H1 (cell line): ENCODE measurements around the gene NLRC5. TPM values are rescaled to one million over a fixed set of nuclear protein-coding genes. Genes with fewer than 3 reads are reported as not detected.

Experiments used
- CTCF ChIA-PET: fragments of 300-600 bp; sonication (Branson Sonifier 250); formaldehyde crosslinking; loops from one replicate; lab custom pipeline; 2021; ENCODE audit not compliant: partially characterized antibody; lab: Charles Lee
- POLR2A ChIA-PET: fragments of 300-600 bp; sonication (Branson Sonifier 250); formaldehyde crosslinking; loops from one replicate; lab custom pipeline; 2021; ENCODE audit warnings: inconsistent platforms; ENCODE audit not compliant: partially characterized antibody; lab: Charles Lee
- DNase-seq, 2 experiments: peaks; one replicate each; pipeline versions ENCODE4 v3.0.0 to v3.0.0-alpha.2; 2010 to 2022; ENCODE audit warnings: low spot score in 2 of 2, low read depth in 1 of 2, mixed read lengths in 1 of 2
- FAIRE-seq: peaks from 2 replicates; lab custom pipeline; 2011; peaks lifted over from hg19 to GRCh38; lab: Jason Lieb, UNC
- H2AFZ ChIP-seq: 2 replicates; pipeline ENCODE4 v1.8.1; 2012; ENCODE audit warnings: low read length, inconsistent platforms
- H2AK5ac ChIP-seq: 2 replicates; pipeline ENCODE4 v1.6.1; 2013; ENCODE audit warnings: low read depth, low read length
- H2BK120ac ChIP-seq: replicated peaks from 2 replicates; pipeline ENCODE3; 2013; ENCODE audit warnings: low read depth, low read length, inconsistent platforms
- H2BK12ac ChIP-seq: 2 replicates; pipeline ENCODE4 v1.6.1; 2013; ENCODE audit warnings: low read depth, low read length
- H2BK15ac ChIP-seq: 2 replicates; pipeline ENCODE4 v1.6.1; 2013; ENCODE audit warnings: low read length
- H2BK20ac ChIP-seq: 2 replicates; pipeline ENCODE4 v1.6.1; 2013; ENCODE audit warnings: low read length
- H2BK5ac ChIP-seq: 2 replicates; pipeline ENCODE4 v1.6.1; 2013; ENCODE audit warnings: low read depth, low read length
- H3K14ac ChIP-seq: 2 replicates; pipeline ENCODE4 v1.6.1; 2013; ENCODE audit warnings: inconsistent platforms; ENCODE audit not compliant: insufficient read length
- H3K18ac ChIP-seq: 2 replicates; pipeline ENCODE4 v1.6.1; 2013; ENCODE audit warnings: low read length; ENCODE audit errors: extremely low read depth
- H3K23ac ChIP-seq: 2 replicates; pipeline ENCODE4 v1.6.1; 2013; ENCODE audit warnings: inconsistent platforms; ENCODE audit not compliant: insufficient read length
- H3K23me2 ChIP-seq: 2 replicates; pipeline ENCODE4 v1.6.1; 2013; ENCODE audit warnings: low read depth, low read length
- H3K27ac ChIP-seq: 2 replicates; pipeline ENCODE4 v1.6.1; 2011; ENCODE audit warnings: low read depth, low read length, inconsistent platforms
- H3K27me3 ChIP-seq, 4 experiments: replicated peaks in 1 of 4; 1 replicate in 1 of 4; 2 replicates in 3 of 4; pipeline versions ENCODE4 v1.6.1 to v1.8.1; 2011 to 2013; ENCODE audit warnings: low read length in 3 of 4, mild to moderate bottlenecking in 3 of 4, inconsistent platforms in 2 of 4, mixed read lengths in 2 of 4, moderate library complexity in 1 of 4; ENCODE audit not compliant: control insufficient read depth in 3 of 4, insufficient read depth in 3 of 4; ENCODE audit errors: extremely low read depth in 1 of 4
- H3K36me3 ChIP-seq, 4 experiments: 2 replicates each; pipeline versions ENCODE4 v1.6.1 to v1.8.1; 2011 to 2013; ENCODE audit warnings: mild to moderate bottlenecking in 4 of 4, low read length in 3 of 4, moderate library complexity in 2 of 4, control low read depth in 1 of 4, inconsistent platforms in 1 of 4; ENCODE audit not compliant: insufficient read depth in 4 of 4, control insufficient read depth in 2 of 4
- H3K4ac ChIP-seq: replicated peaks from 2 replicates; pipeline ENCODE3; 2013; ENCODE audit warnings: low read length, low read depth, mixed read lengths, inconsistent platforms; ENCODE audit not compliant: insufficient read length
- H3K4me1 ChIP-seq, 4 experiments: replicated peaks in 1 of 4; 1 replicate in 1 of 4; 2 replicates in 3 of 4; pipeline versions ENCODE4 v1.6.1 to v1.8.1; 2011 to 2013; ENCODE audit warnings: low read length in 3 of 4, inconsistent platforms in 2 of 4, mixed read lengths in 1 of 4; ENCODE audit not compliant: insufficient read depth in 4 of 4, control insufficient read depth in 3 of 4
- H3K4me2 ChIP-seq, 2 experiments: 2 replicates each; pipeline versions ENCODE4 v1.6.1 to v1.8.1; 2011 to 2013; ENCODE audit warnings: low read depth in 2 of 2, low read length in 2 of 2, control low read depth in 1 of 2, inconsistent platforms in 1 of 2, mild to moderate bottlenecking in 1 of 2; ENCODE audit not compliant: insufficient read depth in 1 of 2
- H3K4me3 ChIP-seq, 4 experiments: fragments of 200-600, 300-600 bp in 1 of 4; sonication (generic), shearing (Covaris generic), sonication (Bioruptor Twin) in 1 of 4; 2 replicates each; pipeline versions ENCODE4 v1.5.1 to v1.8.1; 2011 to 2016; ENCODE audit warnings: low read length in 4 of 4, low read depth in 3 of 4, control low read depth in 2 of 4, inconsistent platforms in 2 of 4, mild to moderate bottlenecking in 2 of 4, mixed read lengths in 1 of 4, moderate library complexity in 1 of 4; ENCODE audit not compliant: insufficient read depth in 2 of 4; ENCODE audit errors: extremely low read depth in 1 of 4
- H3K56ac ChIP-seq: replicated peaks from 2 replicates; pipeline ENCODE3; 2013; ENCODE audit warnings: low read depth, mild to moderate bottlenecking, mixed read lengths, low read length, inconsistent platforms; ENCODE audit not compliant: insufficient read length
- H3K79me1 ChIP-seq: 2 replicates; pipeline ENCODE4 v1.6.1; 2013; ENCODE audit warnings: low read depth, low read length, control low read depth
- H3K79me2 ChIP-seq, 2 experiments: 2 replicates each; pipeline versions ENCODE4 v1.6.1 to v1.8.1; 2012 to 2013; ENCODE audit warnings: low read length in 2 of 2, mild to moderate bottlenecking in 2 of 2, inconsistent platforms in 1 of 2; ENCODE audit not compliant: insufficient read depth in 2 of 2, control insufficient read depth in 1 of 2
- H3K9ac ChIP-seq, 4 experiments: replicated peaks in 1 of 4; 1 replicate in 1 of 4; 2 replicates in 3 of 4; pipeline versions ENCODE4 v1.6.1 to v1.8.1; 2011 to 2013; ENCODE audit warnings: low read depth in 3 of 4, low read length in 3 of 4, control low read depth in 2 of 4, mild to moderate bottlenecking in 2 of 4, moderate library complexity in 2 of 4, inconsistent platforms in 1 of 4; ENCODE audit errors: extremely low read depth in 1 of 4
- H3K9me3 ChIP-seq, 2 experiments: 2 replicates each; pipeline versions ENCODE4 v1.6.1 to v1.8.1; 2012 to 2013; ENCODE audit warnings: mild to moderate bottlenecking in 2 of 2, moderate library complexity in 2 of 2, control low read depth in 1 of 2, inconsistent platforms in 1 of 2, low read depth in 1 of 2, low read length in 1 of 2, mixed read lengths in 1 of 2; ENCODE audit not compliant: insufficient read depth in 2 of 2
- H4K20me1 ChIP-seq, 2 experiments: replicated peaks in 1 of 2; 2 replicates each; pipeline versions ENCODE3 to v1.8.1; 2011 to 2013; ENCODE audit warnings: inconsistent platforms in 2 of 2, low read length in 2 of 2, mild to moderate bottlenecking in 1 of 2; ENCODE audit not compliant: insufficient read depth in 2 of 2, control insufficient read depth in 1 of 2
- H4K5ac ChIP-seq: 2 replicates; pipeline ENCODE4 v1.6.1; 2013; ENCODE audit warnings: low read length, low read depth, mixed read lengths, inconsistent platforms; ENCODE audit not compliant: insufficient read length
- H4K8ac ChIP-seq: 2 replicates; pipeline ENCODE4 v1.8.0; 2013; ENCODE audit warnings: mild to moderate bottlenecking, moderate library complexity, low read length, inconsistent platforms; ENCODE audit not compliant: insufficient read depth; ENCODE audit errors: extremely low read depth
- H4K91ac ChIP-seq: replicated peaks from 2 replicates; pipeline ENCODE3; 2013; ENCODE audit warnings: low read length, mixed read lengths, inconsistent platforms; ENCODE audit not compliant: insufficient read length
- ASH2L ChIP-seq: fragments of 200-600, 300-600 bp; sonication (generic); IDR thresholded peaks from one replicate; pipeline ENCODE4 v1.7.1; 2017; ENCODE audit warnings: low read length
- CBX5 ChIP-seq: fragments of 300-800, 300-1000 bp; sonication (generic); IDR thresholded peaks from 2 replicates; pipeline ENCODE4 v1.7.1; 2016; ENCODE audit warnings: antibody characterized with exemption, low read length, low read depth
- CBX8 ChIP-seq: fragments of 300-800, 300-1000 bp; sonication (generic); IDR thresholded peaks from 2 replicates; pipeline ENCODE4 v1.7.1; 2016; ENCODE audit warnings: low read depth, low read length, borderline replicate concordance
- GABPA ChIP-seq: IDR thresholded peaks from 2 replicates; pipeline ENCODE4 v1.6.1; 2011; ENCODE audit warnings: mild to moderate bottlenecking, low read length, moderate library complexity, borderline replicate concordance; ENCODE audit not compliant: insufficient read depth
- KDM1A ChIP-seq: fragments of 200-600, 300-600 bp; sonication (generic); IDR thresholded peaks from 2 replicates; pipeline ENCODE4 v1.7.1; 2016; ENCODE audit warnings: mild to moderate bottlenecking, low read length, borderline replicate concordance
- KDM4A ChIP-seq: IDR thresholded peaks from one replicate; pipeline ENCODE4 v1.7.1; 2012; ENCODE audit warnings: low read depth, mild to moderate bottlenecking, moderate library complexity, low read length, inconsistent platforms; ENCODE audit not compliant: severe bottlenecking
- POLR2AphosphoS5 ChIP-seq: IDR thresholded peaks from 2 replicates; pipeline ENCODE4 v1.6.1; 2011; ENCODE audit warnings: low read depth, low read length
- SIX5 ChIP-seq: IDR thresholded peaks from 2 replicates; pipeline ENCODE4 v1.6.1; 2011; ENCODE audit warnings: mild to moderate bottlenecking, low read depth, low read length
- SUZ12 ChIP-seq: fragments of 200-600 bp; sonication (generic); IDR thresholded peaks from 2 replicates; pipeline ENCODE4 v1.6.1; 2012; ENCODE audit warnings: mild to moderate bottlenecking, inconsistent platforms, low read length, moderate library complexity, mixed read lengths
- YY1 ChIP-seq: IDR thresholded peaks from 2 replicates; pipeline ENCODE4 v1.6.1; 2011; ENCODE audit warnings: low read depth, mild to moderate bottlenecking, low read length
- WGBS, 2 experiments: shearing (Covaris generic) in 1 of 2; methylation state at CpG; one replicate each; pipeline versions ENCODE4 v1.1.6 to v1.1.7; 2013 to 2015; ENCODE audit warnings: low lambda C conversion rate in 2 of 2, mixed read lengths in 2 of 2, inconsistent platforms in 1 of 2, low coverage in 1 of 2, missing lambda C conversion rate in 1 of 2; ENCODE audit not compliant: insufficient replicate concordance in 2 of 2, insufficient coverage in 1 of 2, insufficient read length in 1 of 2; ENCODE audit errors: extremely low coverage in 1 of 2, missing lambda C conversion rate in 1 of 2; 5-methylcytosine and 5-hydroxymethylcytosine counted together
- polyA plus RNA-seq, 7 experiments: library from polyadenylated mRNA; depleted of rRNA in 3 of 7; stranded (reverse) in 5 of 7; unstranded in 2 of 7; fragments of >200 nt in 5 of 7; fragments of 200-250 nt in 2 of 7; gene quantifications; 1 replicate in 5 of 7; 2 replicates in 1 of 7; 4 replicates in 1 of 7; pipeline versions ENCODE4 v1.2.1 to v1.2.3, GENCODE V29; 2011 to 2013; ENCODE audit warnings: missing spikeins in 2 of 7, mixed read lengths in 2 of 7
- total RNA-seq: library from RNA; stranded (reverse); fragmentation: NEBNext Ultra II Directional; extraction: Animal tissue kit (Norgen Biotek cat#: 25700); gene quantifications from 2 replicates; pipeline ENCODE4 v1.2.1, GENCODE V29; 2021

Gene NLRC5
- total and polyA plus RNA-seq, 2 of the 8 experiments (the other 6 are each of a cell fraction or from before 2014, with no cell fraction given), result 2.2 to 3.2 TPM

DNA sequence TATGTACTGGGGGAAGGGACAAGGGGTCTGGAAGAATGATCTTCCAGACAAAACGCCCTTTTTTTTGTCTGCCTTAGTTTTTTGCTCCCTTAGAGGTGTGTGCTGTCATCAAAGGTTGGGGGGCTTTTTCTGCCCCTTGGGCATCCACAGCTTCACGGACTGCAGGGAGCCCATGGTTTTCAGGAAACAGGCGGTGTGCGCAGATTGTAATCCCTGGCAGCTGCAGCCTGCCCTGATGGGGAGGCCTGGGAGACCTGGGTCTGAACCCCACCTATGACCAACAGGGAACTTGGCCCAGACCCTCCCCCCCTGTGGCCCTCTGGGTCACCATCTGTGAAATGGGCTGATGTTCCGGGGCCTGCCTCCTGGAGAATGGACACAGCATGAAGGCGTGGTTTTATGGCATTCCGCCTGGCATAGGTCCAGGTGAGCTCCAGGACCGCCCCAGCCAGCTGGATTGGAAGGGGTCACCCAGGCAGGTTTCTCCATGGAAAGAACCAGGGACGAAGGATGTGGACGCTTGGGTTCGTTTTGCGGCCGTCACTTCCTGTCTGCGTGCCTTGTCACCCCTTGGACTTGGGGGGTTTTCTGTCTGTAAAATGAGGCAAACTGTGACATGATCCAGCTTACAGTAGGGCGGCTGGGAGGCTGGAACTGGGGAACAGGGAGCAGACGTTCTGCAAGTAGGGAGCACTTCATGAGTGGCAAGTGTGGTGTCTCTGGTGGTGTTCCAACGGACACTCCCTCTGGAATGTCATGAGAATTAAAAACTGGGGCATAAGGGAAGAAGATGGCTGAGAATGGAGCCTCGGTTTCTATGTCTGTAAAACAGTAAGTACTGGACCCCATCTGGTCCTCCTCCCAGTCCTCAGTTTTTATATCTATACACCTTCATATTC is 104.6 kb downstream of the NLRC5 start:
- H4K8ac ChIP-seq, result no peak overlapping the region
- CTCF ChIA-PET, result interaction anchor here (0.7 to 5.4 kb wide), 16 partner anchors 7 to 495 kb away, joined by 3 to 35 read pairs (median 8); no protein-coding TSS in a partner anchor
- H2BK20ac ChIP-seq, result no peak overlapping the region
- H4K20me1 ChIP-seq, result no peaks in the 10 kb centered on the region
- H3K9ac ChIP-seq, result no peak overlapping the region
- H4K5ac ChIP-seq, result no peak overlapping the region
- no peaks in the 10 kb centered on the region for H3K36me3 ChIP-seq
- H2BK15ac ChIP-seq, result no peak overlapping the region
- 82% methylated on average over 18 of the region's 18 CpGs; no CpG with 5 or more reads in 1 of the 2 experiments for whole genome bisulfite sequencing, 2 experiments
- H3K27ac ChIP-seq, result no peak overlapping the region
- POLR2A ChIA-PET, result interaction anchor here (1.2 to 1.4 kb wide), 2 partner anchors 9 to 54 kb away, joined by 3 to 5 read pairs; no protein-coding TSS in a partner anchor
- H2BK120ac ChIP-seq, result no peak overlapping the region
- peaks cover 3% of the 10 kb centered on the region; the same call in 1 of the 2 replicates for H3K23me2 ChIP-seq
- no peak overlapping the region for H3K4ac ChIP-seq
- no peak overlapping the region for H2BK12ac ChIP-seq
- no peak overlapping the region for H4K91ac ChIP-seq
- peaks cover 0 to 20% (median 13%) of the 10 kb centered on the region in 4 experiments; a peak in 6 of 7 replicates for H3K27me3 ChIP-seq
- H3K14ac ChIP-seq, result no peak overlapping the region
- H3K56ac ChIP-seq, result no peak overlapping the region
- H3K9me3 ChIP-seq, result no peaks in the 10 kb centered on the region
- H3K23ac ChIP-seq, result no peak overlapping the region
- H3K4me1 ChIP-seq, result peaks cover 0 to 10% (median 3%) of the 10 kb centered on the region in 4 experiments; a peak in 6 of 7 replicates
- H3K4me3 ChIP-seq, result peak overlapping the region in 3 of 4 experiments; percentile 51 to 92 (median 53); a peak in 5 of 8 replicates
- FAIRE-seq, result no peak
- DNase-seq, result no peak
- no peak overlapping the region for H2AFZ ChIP-seq
- no peaks in the 10 kb centered on the region for H3K79me1 ChIP-seq
- H3K18ac ChIP-seq, result peak overlapping the region; percentile 3; the same call in 1 of the 2 replicates
- H2BK5ac ChIP-seq, result no peak overlapping the region
- H3K4me2 ChIP-seq, result peak overlapping the region; percentile 45 to 72
- H2AK5ac ChIP-seq, result no peak overlapping the region; the same call in 1 of the 2 replicates
- no peaks in the 10 kb centered on the region for H3K79me2 ChIP-seq
- TF ChIP-seq GABPA (no peak), SUZ12 (no peak), CBX5 (no peak), SIX5 (no peak), POLR2AphosphoS5 (no peak), KDM4A (no peak), KDM1A (no peak), YY1 (no peak), CBX8 (no peak), ASH2L (no peak)
